ENCODE results near the gene KRT86. TPM values are rescaled to one million over a fixed set of nuclear protein-coding genes. Genes with fewer than 3 reads are reported as not detected.
"Not testable (repeated sequence)": the region's sequence is repeated elsewhere in the genome, so short reads cannot be mapped to it uniquely, and the experiment has no call there.

KRT86 gene
- total RNA-seq, 1 experiment from 2014 or later = 0.48 TPM

DNA sequence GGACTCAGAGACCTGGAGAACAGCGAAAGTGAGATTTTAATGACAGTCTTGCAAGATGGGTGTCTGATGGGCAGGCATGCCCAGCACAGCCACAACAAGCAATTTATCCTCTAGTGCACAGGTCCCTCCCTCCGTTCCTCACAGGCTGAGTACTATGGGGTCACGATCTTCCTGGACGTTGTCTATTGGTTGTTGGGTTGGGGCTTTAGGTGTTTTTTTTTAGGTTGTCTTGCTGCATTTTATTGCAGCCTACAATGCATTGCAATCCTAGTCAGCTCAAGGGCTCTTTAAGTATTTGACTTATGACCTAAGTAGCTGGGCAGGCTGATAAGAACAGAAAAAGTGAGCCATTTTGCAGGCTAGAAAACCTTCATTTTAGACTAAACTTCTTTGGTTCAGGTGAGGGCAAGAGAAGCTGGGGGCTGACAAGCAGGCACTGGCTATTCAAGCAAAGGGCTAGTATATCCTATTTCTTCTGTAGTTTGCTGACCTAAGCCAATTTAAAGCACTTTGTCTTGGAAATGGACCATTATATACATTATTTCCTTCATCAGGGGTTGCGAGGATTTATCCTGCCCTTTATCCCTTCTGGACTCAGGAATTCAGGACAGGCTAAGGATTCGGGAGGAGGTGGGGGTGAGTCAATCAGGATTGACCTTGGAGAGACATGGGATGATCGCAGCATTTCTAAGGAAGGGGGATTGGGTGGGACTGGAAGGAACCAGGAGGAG is 35.4 kb upstream of the KRT86 start:
- no peak for DNase-seq (ENCODE audit: low read depth)

- DNase-seq (ENCODE audit: low read depth) = no peak
Observed at GRCh38 chr12:52239767-52240166, 34.7 kb upstream of the KRT86 start.

GRCh38 chr12:52240247-52240646 is 34.2 kb upstream of the KRT86 start:
- not testable (repeated sequence) for DNase-seq (ENCODE audit: low read depth)

DNA sequence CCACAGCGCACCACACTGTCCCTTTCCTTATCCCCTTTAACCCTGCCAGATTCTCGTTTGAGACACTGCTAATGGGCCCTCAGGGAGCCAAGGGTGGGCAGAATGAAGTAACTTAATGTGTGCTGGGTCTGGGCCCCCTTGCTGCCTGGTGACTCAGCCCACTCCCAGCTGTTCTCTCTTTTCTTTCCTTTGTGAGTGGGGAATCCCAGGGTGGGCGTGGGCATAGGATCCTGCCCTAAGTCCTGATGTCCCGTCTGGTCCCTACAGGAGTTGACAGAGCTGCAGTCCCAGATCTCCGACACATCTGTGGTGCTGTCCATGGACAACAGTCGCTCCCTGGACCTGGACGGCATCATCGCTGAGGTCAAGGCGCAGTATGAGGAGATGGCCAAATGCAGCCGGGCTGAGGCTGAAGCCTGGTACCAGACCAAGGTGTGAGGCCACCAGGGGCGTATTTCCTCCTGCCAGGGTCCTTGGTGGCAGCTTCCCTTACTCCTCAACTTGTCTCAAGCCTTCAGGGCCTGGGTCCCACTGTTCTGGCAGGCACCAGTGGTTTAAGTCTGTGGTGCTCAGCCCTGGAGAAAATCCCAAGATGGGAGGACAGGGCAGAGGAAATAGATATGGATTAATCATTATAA is 33.1 kb upstream of the KRT86 start:
- no peak for DNase-seq (ENCODE audit: low read depth)

GRCh38 chr12:52242442-52243258 is 31.8 kb upstream of the KRT86 start:
- no peak for DNase-seq (ENCODE audit: low read depth)

DNA sequence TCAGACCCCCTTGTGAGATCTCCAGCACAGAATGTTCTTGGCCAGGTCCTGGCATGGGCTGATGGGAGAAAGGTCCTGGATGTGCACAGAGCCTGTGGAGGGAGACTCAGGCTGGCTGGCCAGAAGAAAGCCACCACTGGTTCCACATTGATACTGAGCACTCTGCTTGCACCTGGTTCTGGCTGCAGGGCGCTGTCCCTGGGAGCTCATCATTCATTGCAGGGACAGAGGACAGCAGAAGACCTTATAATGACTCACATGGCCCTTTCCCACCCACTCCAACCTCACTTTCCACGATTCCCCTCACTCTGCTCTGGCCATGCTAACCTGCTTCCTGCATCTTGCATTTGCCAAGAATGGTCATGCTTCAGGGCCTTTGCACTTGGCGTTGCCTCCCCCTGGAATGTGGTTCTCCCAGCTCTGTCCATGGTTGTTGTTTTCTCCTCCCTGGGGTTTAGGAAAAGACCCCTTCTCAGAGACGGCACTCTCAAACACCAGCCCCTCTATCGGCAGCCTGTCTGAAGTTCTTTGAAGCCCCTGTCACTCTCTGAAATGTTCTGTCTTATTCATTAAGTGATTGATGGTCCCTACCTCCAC is 31.1 kb upstream of the KRT86 start:
- peak; percentile 69 for DNase-seq (ENCODE audit: low read depth)

DNA sequence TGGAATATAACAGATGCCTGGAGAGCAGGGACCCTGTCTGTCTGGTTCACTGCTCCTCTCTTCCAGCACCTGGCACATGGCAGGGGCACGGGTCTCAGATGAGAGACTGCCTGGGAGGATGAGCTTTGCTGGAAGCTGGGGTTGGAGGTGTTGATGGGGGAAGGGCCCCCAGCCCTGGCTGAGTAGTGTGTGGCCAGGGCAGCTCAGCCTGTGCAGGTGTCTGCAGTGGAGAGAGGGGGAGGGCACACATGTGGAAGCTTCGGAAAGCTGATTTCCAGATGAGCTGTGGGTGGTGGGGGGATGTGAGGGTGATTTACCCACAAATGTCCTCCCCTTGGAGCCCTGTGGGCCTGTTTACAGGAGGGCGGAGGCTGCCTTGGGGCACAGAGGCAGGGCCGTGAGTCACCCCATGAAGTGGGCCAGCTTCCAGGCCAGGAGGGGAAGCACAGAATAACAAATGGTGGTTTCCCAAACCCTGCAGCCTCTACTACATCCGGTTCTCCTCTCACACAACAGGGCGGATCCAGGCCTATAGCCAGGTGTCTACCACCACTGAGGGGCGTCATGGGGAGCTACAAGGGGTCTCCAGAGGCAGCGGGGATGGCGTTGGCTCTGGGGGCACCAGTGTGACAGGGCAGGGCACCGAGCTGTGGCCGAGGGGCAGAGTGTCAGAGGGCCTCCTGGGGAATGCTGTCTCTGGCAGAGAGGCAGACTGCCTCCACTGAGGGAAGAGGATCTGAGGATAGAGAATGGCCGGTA is 30.4 kb upstream of the KRT86 start:
- DNase-seq (ENCODE audit: low read depth) = peak; percentile 95

- peak; percentile 40 for DNase-seq (ENCODE audit: low read depth)
Observed at GRCh38 chr12:52244615-52244994, 29.8 kb upstream of the KRT86 start.

- DNase-seq (ENCODE audit: low read depth) = no peak
Observed at GRCh38 chr12:52245259-52245961, 29.0 kb upstream of the KRT86 start.

DNA sequence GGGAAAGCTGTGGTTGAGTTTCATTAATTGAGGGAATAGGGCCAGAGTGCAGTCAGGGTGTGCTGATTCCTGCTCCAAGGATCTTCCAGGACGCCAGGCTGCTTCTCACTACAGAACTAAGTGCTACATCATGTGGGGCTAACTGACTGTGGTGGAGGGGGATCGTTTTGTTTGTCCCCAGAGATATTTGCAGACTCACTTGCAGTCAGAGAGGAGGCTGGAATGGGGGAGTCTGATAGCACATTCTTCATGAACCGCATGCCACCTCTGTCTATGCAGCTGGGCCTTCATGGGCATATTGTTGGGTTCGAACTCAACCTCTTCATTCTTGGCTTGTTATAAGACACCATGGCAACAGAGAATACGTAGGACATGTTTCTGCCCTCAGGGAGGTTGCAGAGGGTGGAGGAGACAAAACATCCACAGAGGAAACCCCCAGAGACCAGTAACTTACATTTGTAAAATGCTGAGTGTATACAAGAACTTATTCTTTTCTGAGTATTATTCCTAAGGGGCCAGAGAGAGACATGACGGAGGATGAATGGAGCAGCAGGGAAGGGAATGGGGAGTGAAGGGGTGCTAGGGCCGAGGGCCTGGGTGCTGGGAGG is 28.4 kb upstream of the KRT86 start:
- DNase-seq (ENCODE audit: low read depth) = peak; percentile 21

DNA sequence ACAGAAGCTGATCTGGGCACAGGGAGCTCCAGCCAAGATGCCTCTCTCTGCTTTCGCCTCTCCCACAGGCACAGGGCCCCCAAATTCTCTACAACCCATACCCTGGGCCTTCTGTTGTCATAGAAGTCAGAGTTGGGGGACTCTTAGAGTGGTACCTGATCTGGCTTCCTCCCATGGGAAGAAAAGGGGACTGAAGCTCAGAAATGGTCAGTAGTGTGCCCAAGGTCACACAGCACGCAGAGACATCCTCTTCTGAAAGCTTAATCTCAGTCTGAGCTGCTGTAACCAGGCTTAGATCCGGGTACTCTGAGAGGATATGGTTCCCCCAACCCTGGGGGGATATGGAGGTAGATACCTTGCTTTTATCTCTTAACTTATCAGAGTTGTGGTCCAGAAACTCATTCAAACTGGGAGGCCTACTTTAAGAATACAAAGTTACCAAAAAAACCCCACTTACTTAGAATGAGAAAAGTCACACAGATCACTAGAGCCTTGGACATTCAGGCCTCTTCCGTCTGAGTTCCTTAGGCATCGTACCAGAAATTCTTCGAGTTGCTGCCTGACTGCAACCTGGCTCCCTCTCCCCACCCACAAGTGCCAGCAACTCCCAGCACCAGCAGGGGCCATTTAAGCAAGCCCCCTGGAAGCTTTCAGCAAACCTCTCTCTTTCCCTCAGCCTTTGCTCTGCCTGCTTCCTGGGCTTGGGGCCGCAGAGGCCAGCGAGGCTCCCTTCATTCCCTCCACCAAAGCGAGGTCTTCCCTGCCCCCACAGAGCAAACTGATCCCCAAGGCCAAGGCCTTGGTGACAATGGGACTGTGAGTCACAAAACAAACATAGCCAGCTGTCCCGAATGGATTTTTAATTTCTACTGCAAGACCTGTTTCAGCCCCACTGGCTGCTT is 27.5 kb upstream of the KRT86 start:
- DNase-seq (ENCODE audit: low read depth) = peak; percentile 57

- DNase-seq (ENCODE audit: low read depth) = no peak
Observed at GRCh38 chr12:52247622-52248540, 26.6 kb upstream of the KRT86 start.

GRCh38 chr12:52248541-52249461 is 25.6 kb upstream of the KRT86 start:
- DNase-seq (ENCODE audit: low read depth) = no peak

DNA sequence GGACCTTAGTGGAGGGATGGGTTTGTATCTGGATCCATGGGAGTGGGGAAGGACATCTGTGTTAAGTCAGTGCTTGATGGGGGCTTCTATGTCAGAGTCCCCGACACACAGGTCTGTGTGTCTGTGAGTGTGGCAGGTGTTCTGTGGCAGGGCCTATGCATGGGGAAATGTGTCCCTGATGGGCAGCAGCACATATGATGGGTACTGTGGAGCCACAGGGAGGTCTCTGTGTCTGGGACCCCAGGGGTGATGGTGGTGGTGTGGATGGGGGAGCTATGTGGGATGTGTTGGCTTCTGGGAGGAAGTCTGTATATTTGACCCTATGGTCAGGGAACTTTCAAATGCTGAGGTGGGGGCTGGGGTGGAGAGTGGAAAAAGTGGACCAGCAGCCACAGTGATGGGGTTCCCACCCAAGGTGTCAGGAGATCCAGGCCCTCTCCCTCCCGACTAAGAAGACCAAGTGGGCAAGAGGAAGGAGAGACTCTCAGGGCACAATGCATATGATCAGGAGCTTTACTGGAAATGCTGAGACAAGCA is 24.9 kb upstream of the KRT86 start:
- DNase-seq (ENCODE audit: low read depth) = no peak

DNA sequence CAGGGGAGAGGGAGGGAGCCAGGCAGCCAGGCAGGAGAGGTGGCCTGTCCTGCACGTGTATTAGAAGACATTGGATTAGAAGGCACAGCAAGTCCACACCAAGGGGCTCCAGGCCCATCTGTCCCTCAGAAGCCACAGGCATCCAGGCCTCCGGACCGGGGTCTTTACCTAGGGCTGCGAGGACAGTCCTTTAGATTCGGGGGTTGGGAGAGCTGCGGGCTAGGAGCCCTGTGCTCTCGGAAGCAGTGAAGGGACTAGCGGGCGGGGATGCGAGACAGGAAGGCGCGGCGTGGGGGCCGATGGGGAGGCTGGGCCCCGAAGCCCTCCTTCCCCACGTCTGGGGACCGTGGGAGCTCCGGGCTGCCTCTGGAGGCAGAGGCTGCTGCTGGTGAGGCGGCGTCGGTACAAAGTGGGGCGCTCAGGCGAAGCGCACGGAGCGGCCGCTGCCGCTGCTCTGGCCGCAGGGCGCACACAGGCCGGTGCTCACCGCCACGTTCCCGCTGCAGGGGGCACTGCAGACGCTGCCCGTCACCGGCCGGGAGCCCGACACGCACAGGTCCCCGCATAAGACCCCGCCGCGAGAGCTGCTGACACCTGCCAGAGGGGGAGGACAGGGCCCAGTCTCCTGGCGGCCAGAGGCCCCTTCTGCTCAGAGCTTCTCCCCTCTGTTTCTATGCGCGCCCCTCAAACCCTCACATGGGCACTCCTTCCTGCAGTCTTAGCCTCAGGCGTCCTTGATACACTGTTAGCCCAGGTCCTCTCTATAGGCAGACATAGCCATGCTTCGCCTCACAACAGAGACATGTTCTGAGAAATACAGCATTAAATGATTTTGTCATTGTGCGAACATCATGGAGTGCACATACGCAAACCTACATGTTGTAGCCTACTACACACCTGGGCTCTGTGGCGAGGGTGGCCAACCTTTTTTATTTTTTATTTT is 24.1 kb upstream of the KRT86 start:
- DNase-seq (ENCODE audit: low read depth) = no peak
